Lower leg skin (tissue), 3 donors: ENCODE results near the gene HDGFL1.

Experiments
- CTCF ChIP-seq, 3 donors: fragments of 450-650 bp; IDR thresholded peaks; one replicate each; pipeline ENCODE4 v1.5.1; 2016; ENCODE audit warnings: antibody characterized with exemption in 3 of 3, mild to moderate bottlenecking in 3 of 3, moderate library complexity in 2 of 3
- POLR2A ChIP-seq, 2 donors: fragments of 450-650 bp; IDR thresholded peaks; one replicate each; pipeline ENCODE4 v1.6.1; 2016 to 2017; ENCODE audit warnings: antibody characterized with exemption in 2 of 2, mild to moderate bottlenecking in 1 of 2, moderate library complexity in 1 of 2

GRCh38 chr6:22601984-22602383 is 32.6 kb downstream of the HDGFL1 start:
- TF ChIP-seq CTCF (IDR thresholded peaks at IDR 0.05): no peak
- no peak for TF ChIP-seq POLR2A (IDR thresholded peaks at IDR 0.05)
